AG04450 (cell line): ENCODE data around the gene GMDS. TPM values are rescaled to one million over a fixed set of nuclear protein-coding genes. Genes with fewer than 3 reads are reported as not detected.

Experiments
- CTCF ChIA-PET: fragments of 300-600, 350-600 bp; formaldehyde crosslinking; extraction: SDS; loops from one replicate; lab custom pipeline; 2022; ENCODE audit warnings: antibody characterized with exemption, inconsistent platforms; lab: Charles Lee
- POLR2A ChIA-PET: fragments of 350-600 bp; formaldehyde crosslinking; extraction: SDS; loops from one replicate; lab custom pipeline; 2021; ENCODE audit warnings: antibody characterized with exemption, inconsistent platforms; lab: Yijun Ruan, JAX
- DNase-seq: peaks from one replicate; pipeline ENCODE4 v3.0.0-alpha.2; 2011; ENCODE audit warnings: low read depth, low spot score
- H3K27ac ChIP-seq: one replicate; pipeline ENCODE4 v1.5.1; 2012; ENCODE audit warnings: low read depth, low read length, control low read depth
- H3K27me3 ChIP-seq: one replicate; pipeline ENCODE4 v1.6.0; 2012; ENCODE audit warnings: low read length; ENCODE audit not compliant: control insufficient read depth, insufficient read depth
- H3K4me3 ChIP-seq: 2 replicates; pipeline ENCODE4 v1.5.1; 2011; ENCODE audit warnings: mild to moderate bottlenecking, low read depth, low read length, control low read depth
- H3K9me3 ChIP-seq: 2 replicates; pipeline ENCODE4 v1.5.1; 2012; ENCODE audit warnings: low read length; ENCODE audit not compliant: control insufficient read depth, insufficient read depth
- polyA plus RNA-seq: library from polyadenylated mRNA; depleted of rRNA; stranded (reverse); fragments of >200 nt; gene quantifications from 2 replicates; pipeline ENCODE4 v1.2.3, GENCODE V29; 2011
- TF ChIP-seq, protein P1 (sequence below): IDR thresholded peaks from 2 replicates; pipeline ENCODE4 v1.5.1; 2011; ENCODE audit warnings: low read depth, low read length, control low read depth, inconsistent platforms

Gene GMDS
- polyA plus RNA-seq, 1 experiment, result 26.4 TPM

GRCh38 chr6:1868561-1869261 is 376.7 kb downstream of the GMDS start:
- Histone ChIP-seq H3K9me3 (no peaks in the 10 kb centered on the region), H3K27me3 (no peaks in the 10 kb centered on the region), H3K4me3 (no peak overlapping the region), H3K27ac (no peak overlapping the region)
- TF ChIP-seq, protein P1, sequence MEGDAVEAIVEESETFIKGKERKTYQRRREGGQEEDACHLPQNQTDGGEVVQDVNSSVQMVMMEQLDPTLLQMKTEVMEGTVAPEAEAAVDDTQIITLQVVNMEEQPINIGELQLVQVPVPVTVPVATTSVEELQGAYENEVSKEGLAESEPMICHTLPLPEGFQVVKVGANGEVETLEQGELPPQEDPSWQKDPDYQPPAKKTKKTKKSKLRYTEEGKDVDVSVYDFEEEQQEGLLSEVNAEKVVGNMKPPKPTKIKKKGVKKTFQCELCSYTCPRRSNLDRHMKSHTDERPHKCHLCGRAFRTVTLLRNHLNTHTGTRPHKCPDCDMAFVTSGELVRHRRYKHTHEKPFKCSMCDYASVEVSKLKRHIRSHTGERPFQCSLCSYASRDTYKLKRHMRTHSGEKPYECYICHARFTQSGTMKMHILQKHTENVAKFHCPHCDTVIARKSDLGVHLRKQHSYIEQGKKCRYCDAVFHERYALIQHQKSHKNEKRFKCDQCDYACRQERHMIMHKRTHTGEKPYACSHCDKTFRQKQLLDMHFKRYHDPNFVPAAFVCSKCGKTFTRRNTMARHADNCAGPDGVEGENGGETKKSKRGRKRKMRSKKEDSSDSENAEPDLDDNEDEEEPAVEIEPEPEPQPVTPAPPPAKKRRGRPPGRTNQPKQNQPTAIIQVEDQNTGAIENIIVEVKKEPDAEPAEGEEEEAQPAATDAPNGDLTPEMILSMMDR, result no peak
- ChIA-PET CTCF (interaction anchor here (0.6 kb wide), 1 partner anchor 580 kb away, joined by 3 read pairs; no protein-coding TSS in a partner anchor), POLR2A (no interaction called here)
- no peak for DNase-seq

DNA sequence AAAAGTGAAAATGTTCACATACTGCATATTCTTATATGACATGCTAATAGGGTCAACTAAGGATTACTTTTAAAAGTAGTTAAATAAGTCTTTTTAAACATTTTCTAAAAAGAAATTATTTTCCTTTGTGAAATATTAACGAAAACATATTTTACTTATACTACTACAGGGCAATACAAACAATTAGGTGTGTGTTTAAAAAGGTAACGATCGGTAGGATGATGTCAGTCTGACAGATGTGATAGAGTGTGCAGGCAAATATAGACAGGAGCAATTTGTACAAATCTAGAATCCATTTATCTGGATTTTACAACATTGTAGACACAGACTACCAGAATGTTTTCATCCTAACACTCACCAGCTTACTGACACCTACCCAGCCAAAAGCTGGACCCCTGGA is 378.2 kb downstream of the GMDS start:
- H3K9me3 ChIP-seq, result no peaks in the 10 kb centered on the region
- no peak overlapping the region for H3K27ac ChIP-seq
- ChIA-PET POLR2A (no interaction called here), CTCF (no interaction called here)
- no peak for DNase-seq
- H3K4me3 ChIP-seq, result no peak overlapping the region
- no peaks in the 10 kb centered on the region for H3K27me3 ChIP-seq
- TF ChIP-seq, protein P1, result no peak

DNA sequence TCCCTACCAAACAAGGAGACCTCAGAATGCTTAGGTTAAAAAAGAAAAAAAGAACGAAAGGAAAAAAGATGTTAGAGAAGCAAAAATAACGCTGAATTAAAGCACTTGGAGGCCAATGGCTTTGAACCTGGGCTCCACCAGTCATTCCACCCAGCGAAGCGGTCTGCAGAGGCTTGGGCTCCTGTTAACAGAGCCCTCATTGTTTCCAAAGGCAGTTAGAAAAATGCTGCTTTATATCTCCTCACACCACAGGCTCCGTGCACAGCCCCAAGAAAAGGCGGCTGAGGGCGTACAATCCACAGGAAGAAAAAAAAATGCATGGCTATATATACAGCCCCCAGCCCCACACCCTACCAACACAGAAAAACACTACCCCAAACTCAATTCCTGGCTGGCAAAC is 379.8 kb downstream of the GMDS start:
- no peaks in the 10 kb centered on the region for H3K9me3 ChIP-seq
- H3K4me3 ChIP-seq, result no peak overlapping the region
- no peak for DNase-seq
- POLR2A ChIA-PET, result no interaction called here
- H3K27ac ChIP-seq, result no peak overlapping the region
- H3K27me3 ChIP-seq, result no peaks in the 10 kb centered on the region
- TF ChIP-seq, protein P1, result no peak
- CTCF ChIA-PET, result no interaction called here

DNA sequence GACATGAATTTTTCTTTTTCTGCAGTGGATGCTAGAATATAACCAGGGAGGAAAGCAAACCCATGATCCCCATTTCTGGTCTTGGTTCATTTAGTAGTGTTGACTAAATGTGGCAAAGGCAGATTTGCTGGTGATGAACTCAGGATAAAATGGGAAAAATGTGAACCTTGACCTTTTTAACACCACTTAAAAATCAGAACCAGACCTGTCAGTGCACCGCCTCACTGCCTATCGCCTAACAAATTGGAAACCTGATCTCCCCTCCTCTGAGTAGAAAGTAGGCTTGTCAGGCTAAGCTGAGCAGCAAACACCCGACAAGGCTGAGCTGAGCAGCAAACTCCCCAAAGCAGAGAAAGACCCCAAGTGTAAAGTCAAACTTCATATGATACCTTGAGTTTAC is 380.9 kb downstream of the GMDS start:
- CTCF ChIA-PET, result interaction anchor here (1.3 kb wide), 1 partner anchor 87 kb away, joined by 3 read pairs; no protein-coding TSS in a partner anchor
- POLR2A ChIA-PET, result no interaction called here
- Histone ChIP-seq H3K27ac (no peak overlapping the region), H3K9me3 (no peaks in the 10 kb centered on the region), H3K4me3 (no peak overlapping the region), H3K27me3 (no peaks in the 10 kb centered on the region)
- TF ChIP-seq, protein P1, result no peak
- no peak for DNase-seq

- Histone ChIP-seq H3K9me3 (no peaks in the 10 kb centered on the region), H3K27me3 (no peaks in the 10 kb centered on the region), H3K27ac (no peak overlapping the region), H3K4me3 (no peak overlapping the region)
- ChIA-PET POLR2A (no interaction called here), CTCF (interaction anchor here (0.6 to 1.9 kb wide), 5 partner anchors 10 to 251 kb away, joined by 3 to 8 read pairs (median 3); no protein-coding TSS in a partner anchor)
- no peak for DNase-seq
- TF ChIP-seq, protein P1, result no peak
Observed at GRCh38 chr6:1862411-1862810, 383.0 kb downstream of the GMDS start.
